GM12878 (cell line): ENCODE data around the gene CFAP57. TPM values are rescaled to one million over a fixed set of nuclear protein-coding genes. Genes with fewer than 3 reads are reported as not detected.

Experiments used
- ATAC-seq: fragments of 200-7000 bp; cut with Tn5 transposase; 3 replicates; pipeline ENCODE4 v1.9.1; 2020; ENCODE audit warnings: mild to moderate bottlenecking, moderate library complexity
- BruUV-seq: library from RNA; stranded (reverse); fragments of 400-500 nt; replicated peaks from 2 replicates; lab custom pipeline; 2021; lab: Mats Ljungman, UMichigan
- CTCF ChIA-PET: fragments of 300-600 bp; sonication (Branson Sonifier 250); formaldehyde crosslinking; extraction: SDS; loops from one replicate; lab custom pipeline; 2021; ENCODE audit warnings: inconsistent platforms; lab: Yijun Ruan, JAX
- POLR2A ChIA-PET: fragments of 350-600 bp; formaldehyde crosslinking; extraction: SDS; loops from one replicate; lab custom pipeline; 2021; ENCODE audit warnings: inconsistent platforms; lab: Charles Lee
- RAD21 ChIA-PET: fragments of 300-600 bp; sonication (Branson Sonifier 250); formaldehyde crosslinking; loops from one replicate; lab custom pipeline; 2023; ENCODE audit warnings: antibody characterized with exemption; ENCODE audit not compliant: unreplicated experiment; lab: Charles Lee
- SMC1A ChIA-PET: fragments of 300-600 bp; sonication (Branson Sonifier 250); formaldehyde crosslinking; loops from one replicate; lab custom pipeline; 2023; ENCODE audit not compliant: unreplicated experiment, uncharacterized antibody; lab: Charles Lee
- DNase-seq: peaks from one replicate; pipeline ENCODE4 v3.0.0-alpha.2; 2011; ENCODE audit warnings: low read depth, low spot score
- FAIRE-seq: peaks from 3 replicates; lab custom pipeline; 2011; peaks lifted over from hg19 to GRCh38; lab: Jason Lieb, UNC
- H2AFZ ChIP-seq: 2 replicates; pipeline ENCODE4 v1.6.0; 2011; ENCODE audit warnings: low read depth, low read length, control low read depth; ENCODE audit not compliant: control insufficient read depth
- H3K27ac ChIP-seq: 2 replicates; pipeline ENCODE4 v1.5.1; 2011; ENCODE audit warnings: control low read depth; ENCODE audit not compliant: control insufficient read depth, insufficient read depth
- H3K27me3 ChIP-seq, 2 experiments: replicated peaks in 1 of 2; 2 replicates each; pipeline versions ENCODE4 v1.6.0 to v1.6.1; 2011; ENCODE audit warnings: low read length in 1 of 2; ENCODE audit not compliant: control insufficient read depth in 2 of 2, insufficient read depth in 2 of 2
- H3K36me3 ChIP-seq, 2 experiments: 2 replicates each; pipeline ENCODE4 v1.5.1; 2011; ENCODE audit warnings: low read length in 1 of 2; ENCODE audit not compliant: control insufficient read depth in 2 of 2, insufficient read depth in 2 of 2
- H3K4me1 ChIP-seq: 2 replicates; pipeline ENCODE4 v1.6.1; 2011; ENCODE audit warnings: mild to moderate bottlenecking, low read length, moderate library complexity, mixed read lengths; ENCODE audit not compliant: control insufficient read depth, insufficient read depth
- H3K4me2 ChIP-seq: 2 replicates; pipeline ENCODE4 v1.6.0; 2011; ENCODE audit warnings: control low read depth; ENCODE audit not compliant: control insufficient read depth, insufficient read depth
- H3K4me3 ChIP-seq: fragments of 200-600 bp; sonication (generic); 2 replicates; pipeline ENCODE4 v1.5.1; 2016
- H3K79me2 ChIP-seq: 2 replicates; pipeline ENCODE4 v1.6.0; 2011; ENCODE audit warnings: low read length; ENCODE audit not compliant: control insufficient read depth, insufficient read depth
- H3K9ac ChIP-seq: 2 replicates; pipeline ENCODE4 v1.8.0; 2011; ENCODE audit warnings: low read length, control low read depth, mixed read lengths; ENCODE audit not compliant: control insufficient read depth, insufficient read depth
- H3K9me3 ChIP-seq: replicated peaks from 3 replicates; pipeline ENCODE4 v1.5.1; 2011; ENCODE audit warnings: mild to moderate bottlenecking, low read length; ENCODE audit not compliant: control insufficient read depth, insufficient read depth
- H4K20me1 ChIP-seq: 2 replicates; pipeline ENCODE4 v1.6.0; 2011; ENCODE audit not compliant: control insufficient read depth, insufficient read depth
- ETV6 ChIP-seq, 2 experiments: fragments of 450-650 bp in 1 of 2; IDR thresholded peaks in 1 of 2; conservative IDR thresholded peaks in 1 of 2; 2 replicates each; pipeline ENCODE4 v1.6.1; 2014; ENCODE audit warnings: antibody characterized with exemption in 1 of 2, borderline replicate concordance in 1 of 2, low read depth in 1 of 2, mild to moderate bottlenecking in 1 of 2, moderate library complexity in 1 of 2
- MXI1 ChIP-seq: fragments of 150-350 bp; IDR thresholded peaks from 2 replicates; pipeline ENCODE4 v1.6.1; 2011; ENCODE audit warnings: low read depth, mild to moderate bottlenecking, inconsistent platforms, low read length, improper control_type of control experiment
- MYB ChIP-seq: fragments of 150-350 bp; IDR thresholded peaks from 2 replicates; pipeline ENCODE4 v1.6.1; 2014; ENCODE audit warnings: mild to moderate bottlenecking, low read depth, low read length, borderline replicate concordance
- RFX5 ChIP-seq: IDR thresholded peaks from 2 replicates; pipeline ENCODE4 v1.6.1; 2011; ENCODE audit warnings: low read depth, low read length, improper control_type of control experiment
- TCF12 ChIP-seq: IDR thresholded peaks from 2 replicates; pipeline ENCODE4 v1.6.1; 2011; ENCODE audit warnings: low read depth, mild to moderate bottlenecking, low read length
- ZNF274 ChIP-seq: IDR thresholded peaks from one replicate; pipeline ENCODE4 v1.8.0; 2011; ENCODE audit not compliant: insufficient read length, insufficient read depth
- WGBS: methylation state at CpG from one replicate; pipeline ENCODE4 v1.1.6; 2016; ENCODE audit warnings: low lambda C conversion rate; ENCODE audit not compliant: insufficient replicate concordance, insufficient coverage; ENCODE audit errors: missing lambda C conversion rate; 5-methylcytosine and 5-hydroxymethylcytosine counted together
- in situ Hi-C: fragments of 300-500 bp; cut with MboI; formaldehyde crosslinking; loops from 9 replicates; pipeline ENCODE4 v1.14.3; 2018; ENCODE audit warnings: mixed read lengths
- intact Hi-C: fragments of 100-400 bp; cut with micrococcal nuclease; formaldehyde crosslinking; loops from one replicate; pipeline ENCODE4 v1.14.2; 2022; ENCODE audit not compliant: unreplicated experiment
- polyA plus RNA-seq, 11 experiments: library from polyadenylated mRNA; depleted of rRNA in 4 of 11; unstranded in 6 of 11; stranded (reverse) in 5 of 11; fragments of >200 nt; fragmentation: Nextera tagmentation in 4 of 11; fragmentation: Illumina TruSeq in 1 of 11; extraction: Ambion mirVana in 4 of 11; extraction: Trizol in 1 of 11; gene quantifications; 1 replicate in 1 of 11; 2 replicates in 10 of 11; pipeline versions ENCODE4 v1.2.1 to v1.2.3, GENCODE V29; 2011 to 2016; ENCODE audit warnings: inconsistent platforms in 2 of 11, missing spikeins in 2 of 11, low read depth in 1 of 11
- total RNA-seq, 4 experiments: library from RNA; depleted of rRNA in 3 of 4; stranded (reverse); fragments of >200 nt in 3 of 4; fragmentation: Illumina TruSeq in 1 of 4; extraction: Trizol in 1 of 4; gene quantifications; 2 replicates each; pipeline versions ENCODE4 v1.2.1 to v1.2.3, GENCODE V29; 2013 to 2021
- TF ChIP-seq, protein P1 (sequence below): fragments of 450-650 bp; IDR thresholded peaks from 2 replicates; pipeline ENCODE4 v1.6.1; 2017; ENCODE audit warnings: mild to moderate bottlenecking, moderate library complexity
- TF ChIP-seq, protein P2 (sequence below), 3 experiments: IDR thresholded peaks in 2 of 3; conservative IDR thresholded peaks in 1 of 3; 2 replicates each; pipeline ENCODE4 v1.5.1; 2011; ENCODE audit warnings: low read depth in 3 of 3, low read length in 3 of 3, mild to moderate bottlenecking in 3 of 3, control low read depth in 2 of 3, moderate library complexity in 2 of 3, inconsistent platforms in 1 of 3, mixed read lengths in 1 of 3; ENCODE audit not compliant: control insufficient read depth in 2 of 3, insufficient read depth in 1 of 3; ENCODE audit errors: extremely low read depth in 1 of 3
- TF ChIP-seq, protein P3 (sequence below): fragments of 450-650 bp; IDR thresholded peaks from 2 replicates; pipeline ENCODE4 v1.6.1; 2017; ENCODE audit warnings: mild to moderate bottlenecking, low read depth, inconsistent platforms; ENCODE audit not compliant: poor library complexity, severe bottlenecking

CFAP57 gene
- total and polyA plus RNA-seq, 10 of the 15 experiments (the other 5 are each of a cell fraction or from before 2014, with no cell fraction given) = 0.45 to 4.8 (median 1.3) TPM

DNA sequence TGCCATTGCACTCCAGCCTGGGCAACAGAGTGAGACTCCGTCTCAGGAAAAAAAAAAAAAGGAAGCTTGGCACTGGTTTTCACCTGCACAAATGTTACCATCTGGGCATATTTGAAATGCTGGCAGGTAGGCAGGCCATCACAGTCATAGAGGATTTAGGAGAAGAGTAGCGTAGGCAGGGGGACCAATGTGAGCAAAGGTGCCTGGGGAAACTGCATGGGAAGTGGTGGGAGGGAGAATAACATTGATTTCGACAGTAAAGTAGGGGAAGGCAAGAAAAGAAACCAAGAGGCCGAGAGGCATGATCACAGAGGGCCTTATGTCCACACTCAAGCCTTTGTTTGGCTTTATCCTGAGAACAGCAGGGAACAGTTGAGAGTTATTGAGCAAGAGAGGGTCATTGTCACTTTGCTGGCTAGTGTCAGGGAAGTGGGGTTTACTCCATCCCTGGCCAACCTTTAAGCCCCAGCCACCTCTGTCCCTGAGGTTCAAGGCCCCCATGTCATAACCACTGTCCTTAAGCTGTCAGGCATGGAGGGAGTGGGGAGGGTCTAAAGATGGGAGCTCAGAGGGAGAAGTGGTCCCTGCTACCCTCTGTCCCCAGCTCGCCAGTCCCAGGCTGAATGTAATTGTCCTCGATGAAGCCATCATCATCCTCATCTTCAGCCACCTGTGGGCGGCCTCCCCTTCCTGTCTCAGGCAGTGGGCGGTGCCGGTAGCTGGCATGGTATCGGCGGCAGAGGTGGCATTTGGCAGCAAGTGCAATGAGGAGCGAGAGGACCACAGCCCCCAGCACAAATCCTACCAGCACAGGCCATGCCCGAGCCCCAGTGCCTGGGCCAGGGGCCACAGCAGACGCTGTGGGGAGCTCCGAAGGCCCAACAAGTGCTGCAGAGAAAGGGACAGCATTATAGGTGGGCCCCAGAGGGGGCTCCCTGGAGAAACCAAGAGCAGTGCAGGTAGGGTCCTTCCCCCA, 110.4 kb downstream of the CFAP57 start (continued):
- TF ChIP-seq, protein P1, sequence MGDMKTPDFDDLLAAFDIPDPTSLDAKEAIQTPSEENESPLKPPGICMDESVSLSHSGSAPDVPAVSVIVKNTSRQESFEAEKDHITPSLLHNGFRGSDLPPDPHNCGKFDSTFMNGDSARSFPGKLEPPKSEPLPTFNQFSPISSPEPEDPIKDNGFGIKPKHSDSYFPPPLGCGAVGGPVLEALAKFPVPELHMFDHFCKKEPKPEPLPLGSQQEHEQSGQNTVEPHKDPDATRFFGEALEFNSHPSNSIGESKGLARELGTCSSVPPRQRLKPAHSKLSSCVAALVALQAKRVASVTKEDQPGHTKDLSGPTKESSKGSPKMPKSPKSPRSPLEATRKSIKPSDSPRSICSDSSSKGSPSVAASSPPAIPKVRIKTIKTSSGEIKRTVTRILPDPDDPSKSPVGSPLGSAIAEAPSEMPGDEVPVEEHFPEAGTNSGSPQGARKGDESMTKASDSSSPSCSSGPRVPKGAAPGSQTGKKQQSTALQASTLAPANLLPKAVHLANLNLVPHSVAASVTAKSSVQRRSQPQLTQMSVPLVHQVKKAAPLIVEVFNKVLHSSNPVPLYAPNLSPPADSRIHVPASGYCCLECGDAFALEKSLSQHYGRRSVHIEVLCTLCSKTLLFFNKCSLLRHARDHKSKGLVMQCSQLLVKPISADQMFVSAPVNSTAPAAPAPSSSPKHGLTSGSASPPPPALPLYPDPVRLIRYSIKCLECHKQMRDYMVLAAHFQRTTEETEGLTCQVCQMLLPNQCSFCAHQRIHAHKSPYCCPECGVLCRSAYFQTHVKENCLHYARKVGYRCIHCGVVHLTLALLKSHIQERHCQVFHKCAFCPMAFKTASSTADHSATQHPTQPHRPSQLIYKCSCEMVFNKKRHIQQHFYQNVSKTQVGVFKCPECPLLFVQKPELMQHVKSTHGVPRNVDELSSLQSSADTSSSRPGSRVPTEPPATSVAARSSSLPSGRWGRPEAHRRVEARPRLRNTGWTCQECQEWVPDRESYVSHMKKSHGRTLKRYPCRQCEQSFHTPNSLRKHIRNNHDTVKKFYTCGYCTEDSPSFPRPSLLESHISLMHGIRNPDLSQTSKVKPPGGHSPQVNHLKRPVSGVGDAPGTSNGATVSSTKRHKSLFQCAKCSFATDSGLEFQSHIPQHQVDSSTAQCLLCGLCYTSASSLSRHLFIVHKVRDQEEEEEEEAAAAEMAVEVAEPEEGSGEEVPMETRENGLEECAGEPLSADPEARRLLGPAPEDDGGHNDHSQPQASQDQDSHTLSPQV = no peak
- TF ChIP-seq TCF12 = no peak
- no peak for TF ChIP-seq MXI1
- no peak for TF ChIP-seq RFX5
- TF ChIP-seq ZNF274 = no peak
- TF ChIP-seq MYB = no peak

DNA sequence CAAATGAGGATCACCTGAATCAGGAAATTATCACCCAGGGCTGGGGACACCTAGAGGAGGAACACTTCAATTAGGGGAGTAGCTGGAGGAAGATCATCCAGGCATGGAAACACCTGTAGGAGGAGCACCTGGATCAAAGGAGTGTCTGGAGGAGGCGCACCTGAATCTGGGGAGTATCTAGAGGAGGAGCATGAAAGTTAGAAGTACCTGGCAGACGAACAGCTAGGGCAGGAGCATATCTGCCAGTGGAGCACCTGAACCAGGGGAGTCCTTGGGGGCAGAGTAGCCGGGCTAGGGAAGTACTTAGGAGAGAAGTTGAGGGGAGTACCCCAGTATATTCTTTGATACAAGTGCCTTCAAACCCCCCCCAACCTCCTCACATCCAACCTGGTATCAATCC, 111.9 kb downstream of the CFAP57 start:
- SMC1A ChIA-PET = no interaction called here
- no peak overlapping the region for H3K4me3 ChIP-seq
- H2AFZ ChIP-seq = no peak overlapping the region
- CTCF ChIA-PET = interaction anchor here (1.1 kb wide), 1 partner anchor 130 kb away, joined by 3 read pairs; no protein-coding TSS in a partner anchor
- no peaks in the 10 kb centered on the region for H3K79me2 ChIP-seq
- in situ Hi-C loops (no loop called here), intact Hi-C loops (no loop called here)
- H3K27ac ChIP-seq = no peak overlapping the region
- ATAC-seq = no peak
- H3K4me2 ChIP-seq = no peak overlapping the region
- RAD21 ChIA-PET = interaction anchor here (1.3 kb wide), 1 partner anchor 11 kb away, joined by 4 read pairs; no protein-coding TSS in a partner anchor
- no peaks in the 10 kb centered on the region for H4K20me1 ChIP-seq
- no peak for FAIRE-seq
- no peaks in the 10 kb centered on the region for H3K9me3 ChIP-seq
- H3K27me3 ChIP-seq = no peaks in the 10 kb centered on the region; a peak in 2 of 4 replicates
- H3K9ac ChIP-seq = no peak overlapping the region
- WGBS = 16% methylated on average over 3 of the region's 3 CpGs
- H3K36me3 ChIP-seq = no peaks in the 10 kb centered on the region
- POLR2A ChIA-PET = interaction anchor here (0.9 to 1.1 kb wide), 2 partner anchors 9 to 11 kb away, joined by 3 read pairs; no protein-coding TSS in a partner anchor
- no peak for DNase-seq
- no TSS peak for BruUV-seq
- no peaks in the 10 kb centered on the region for H3K4me1 ChIP-seq
- TF ChIP-seq, protein P2, sequence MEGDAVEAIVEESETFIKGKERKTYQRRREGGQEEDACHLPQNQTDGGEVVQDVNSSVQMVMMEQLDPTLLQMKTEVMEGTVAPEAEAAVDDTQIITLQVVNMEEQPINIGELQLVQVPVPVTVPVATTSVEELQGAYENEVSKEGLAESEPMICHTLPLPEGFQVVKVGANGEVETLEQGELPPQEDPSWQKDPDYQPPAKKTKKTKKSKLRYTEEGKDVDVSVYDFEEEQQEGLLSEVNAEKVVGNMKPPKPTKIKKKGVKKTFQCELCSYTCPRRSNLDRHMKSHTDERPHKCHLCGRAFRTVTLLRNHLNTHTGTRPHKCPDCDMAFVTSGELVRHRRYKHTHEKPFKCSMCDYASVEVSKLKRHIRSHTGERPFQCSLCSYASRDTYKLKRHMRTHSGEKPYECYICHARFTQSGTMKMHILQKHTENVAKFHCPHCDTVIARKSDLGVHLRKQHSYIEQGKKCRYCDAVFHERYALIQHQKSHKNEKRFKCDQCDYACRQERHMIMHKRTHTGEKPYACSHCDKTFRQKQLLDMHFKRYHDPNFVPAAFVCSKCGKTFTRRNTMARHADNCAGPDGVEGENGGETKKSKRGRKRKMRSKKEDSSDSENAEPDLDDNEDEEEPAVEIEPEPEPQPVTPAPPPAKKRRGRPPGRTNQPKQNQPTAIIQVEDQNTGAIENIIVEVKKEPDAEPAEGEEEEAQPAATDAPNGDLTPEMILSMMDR (IDR thresholded peaks at IDR 0.05 in 2 of 3, conservative IDR thresholded peaks at IDR 0.05 in 1 of 3; ENCODE audit: control insufficient read depth in 2 of 3, extremely low read depth in 1 of 3, insufficient read depth in 1 of 3, low read depth in 3 of 3, low read length in 3 of 3) = no peak
- TF ChIP-seq, protein P3, sequence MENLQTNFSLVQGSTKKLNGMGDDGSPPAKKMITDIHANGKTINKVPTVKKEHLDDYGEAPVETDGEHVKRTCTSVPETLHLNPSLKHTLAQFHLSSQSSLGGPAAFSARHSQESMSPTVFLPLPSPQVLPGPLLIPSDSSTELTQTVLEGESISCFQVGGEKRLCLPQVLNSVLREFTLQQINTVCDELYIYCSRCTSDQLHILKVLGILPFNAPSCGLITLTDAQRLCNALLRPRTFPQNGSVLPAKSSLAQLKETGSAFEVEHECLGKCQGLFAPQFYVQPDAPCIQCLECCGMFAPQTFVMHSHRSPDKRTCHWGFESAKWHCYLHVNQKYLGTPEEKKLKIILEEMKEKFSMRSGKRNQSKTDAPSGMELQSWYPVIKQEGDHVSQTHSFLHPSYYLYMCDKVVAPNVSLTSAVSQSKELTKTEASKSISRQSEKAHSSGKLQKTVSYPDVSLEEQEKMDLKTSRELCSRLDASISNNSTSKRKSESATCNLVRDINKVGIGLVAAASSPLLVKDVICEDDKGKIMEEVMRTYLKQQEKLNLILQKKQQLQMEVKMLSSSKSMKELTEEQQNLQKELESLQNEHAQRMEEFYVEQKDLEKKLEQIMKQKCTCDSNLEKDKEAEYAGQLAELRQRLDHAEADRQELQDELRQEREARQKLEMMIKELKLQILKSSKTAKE = no peak
- TF ChIP-seq ETV6 (conservative IDR thresholded peaks at IDR 0.05 in 1 of 2, IDR thresholded peaks at IDR 0.05 in 1 of 2; ENCODE audit: borderline replicate concordance in 1 of 2, low read depth in 1 of 2) = no peak
